MM.1S (cell line): ENCODE data around the gene ARHGEF5.

Experiments
- DNase-seq: peaks from one replicate; pipeline ENCODE4 v3.0.0-alpha.2; 2015
- H2AFZ ChIP-seq: fragments of 300-600 bp; sonication (generic); 2 replicates; pipeline ENCODE4 v1.6.0; 2016; ENCODE audit warnings: antibody characterized with exemption, low read length
- H3F3A ChIP-seq: fragments of 300-600 bp; sonication (generic); 2 replicates; pipeline ENCODE4 v1.6.1; 2016; ENCODE audit warnings: mild to moderate bottlenecking, antibody characterized with exemption, low read length, moderate library complexity, mixed read lengths; ENCODE audit not compliant: insufficient read depth
- H3K27ac ChIP-seq: fragments of 300-600 bp; sonication (generic); 2 replicates; pipeline ENCODE4 v1.5.1; 2016; ENCODE audit warnings: mild to moderate bottlenecking, low read length
- H3K27me3 ChIP-seq: fragments of 300-600 bp; sonication (generic); replicated peaks from 2 replicates; pipeline ENCODE4 v1.6.0; 2016; ENCODE audit warnings: low read length; ENCODE audit not compliant: insufficient read depth
- H3K36me3 ChIP-seq: fragments of 300-600 bp; sonication (generic); replicated peaks from 2 replicates; pipeline ENCODE4 v1.6.1; 2016; ENCODE audit warnings: mild to moderate bottlenecking, low read length, mixed read lengths; ENCODE audit not compliant: insufficient read depth
- H3K4me1 ChIP-seq: fragments of 300-600 bp; sonication (generic); 2 replicates; pipeline ENCODE4 v1.6.1; 2016; ENCODE audit warnings: low read length, mixed read lengths
- H3K4me2 ChIP-seq: fragments of 300-600 bp; sonication (generic); 2 replicates; pipeline ENCODE4 v1.6.0; 2016; ENCODE audit warnings: low read depth, low read length
- H3K4me3 ChIP-seq: fragments of 300-600 bp; sonication (generic); 2 replicates; pipeline ENCODE4 v1.5.1; 2016; ENCODE audit warnings: low read length, mixed read lengths
- H3K79me2 ChIP-seq: fragments of 300-600 bp; sonication (generic); 2 replicates; pipeline ENCODE4 v1.6.1; 2016; ENCODE audit warnings: mixed run types, low read length, mixed read lengths
- H3K9ac ChIP-seq: fragments of 300-600 bp; sonication (generic); 2 replicates; pipeline ENCODE4 v1.6.1; 2016; ENCODE audit warnings: low read length, mixed read lengths
- H3K9me2 ChIP-seq: fragments of 300-600 bp; sonication (generic); replicated peaks from 2 replicates; pipeline ENCODE4 v1.6.1; 2016; ENCODE audit warnings: mild to moderate bottlenecking, low read length, mixed read lengths; ENCODE audit not compliant: insufficient read depth
- H3K9me3 ChIP-seq: fragments of 300-600 bp; sonication (generic); replicated peaks from 2 replicates; pipeline ENCODE4 v1.6.1; 2016; ENCODE audit warnings: mild to moderate bottlenecking, low read length, mixed read lengths; ENCODE audit not compliant: insufficient read depth
- H4K20me1 ChIP-seq: fragments of 300-600 bp; sonication (generic); 2 replicates; pipeline ENCODE4 v1.6.1; 2016; ENCODE audit warnings: mild to moderate bottlenecking, low read length, moderate library complexity, mixed read lengths; ENCODE audit not compliant: insufficient read depth
- CTCF ChIP-seq: fragments of 300-600 bp; sonication (generic); IDR thresholded peaks from 2 replicates; pipeline ENCODE4 v1.5.1; 2016; ENCODE audit warnings: antibody characterized with exemption, low read length, mixed read lengths
- EZH2 ChIP-seq: fragments of 300-600 bp; sonication (generic); optimal IDR thresholded peaks from 2 replicates; pipeline ENCODE3; 2017; ENCODE audit warnings: low read depth, mild to moderate bottlenecking, antibody characterized with exemption, low read length, mixed read lengths
- EZH2phosphoT487 ChIP-seq: fragments of 300-600 bp; sonication (generic); IDR thresholded peaks from 2 replicates; pipeline ENCODE4 v1.6.1; 2018; ENCODE audit warnings: antibody characterized with exemption, low read length

The ARHGEF5 gene

GRCh38 chr7:144391014-144391413 is 35.8 kb downstream of the ARHGEF5 start:
- Histone ChIP-seq H4K20me1 (no peaks in the 10 kb centered on the region), H2AFZ (peak overlapping the region; percentile 61; the same call in 1 of the 2 replicates), H3K9me3 (no peaks in the 10 kb centered on the region), H3K27ac (no peak overlapping the region), H3K9ac (no peak overlapping the region), H3K9me2 (no peaks in the 10 kb centered on the region), H3K27me3 (no peaks in the 10 kb centered on the region), H3K4me3 (no peak overlapping the region), H3K4me1 (no peaks in the 10 kb centered on the region), H3K79me2 (no peaks in the 10 kb centered on the region), H3K4me2 (no peak overlapping the region), H3K36me3 (no peaks in the 10 kb centered on the region), H3F3A (no peaks in the 10 kb centered on the region)
- no peak for DNase-seq
- TF ChIP-seq CTCF (no peak), EZH2 (no peak), EZH2phosphoT487 (no peak)

GRCh38 chr7:144391823-144392255 is 36.6 kb downstream of the ARHGEF5 start:
- Histone ChIP-seq H3F3A (no peaks in the 10 kb centered on the region), H3K4me1 (no peaks in the 10 kb centered on the region), H3K27me3 (no peaks in the 10 kb centered on the region), H3K4me2 (peak overlapping the region; percentile 39; the same call in 1 of the 2 replicates), H3K4me3 (peak overlapping the region; percentile 20), H3K9me3 (no peaks in the 10 kb centered on the region), H3K27ac (no peak overlapping the region), H4K20me1 (no peaks in the 10 kb centered on the region), H2AFZ (peak overlapping the region; percentile 61), H3K36me3 (no peaks in the 10 kb centered on the region), H3K79me2 (no peaks in the 10 kb centered on the region), H3K9ac (no peak overlapping the region), H3K9me2 (no peaks in the 10 kb centered on the region)
- TF ChIP-seq CTCF: peak; percentile 83
- no peak for TF ChIP-seq EZH2
- peak; percentile 74 for DNase-seq

- no peak overlapping the region for H2AFZ ChIP-seq
- no peak overlapping the region for H3K27ac ChIP-seq
- H3K36me3 ChIP-seq: no peaks in the 10 kb centered on the region
- no peak overlapping the region for H3K4me2 ChIP-seq
- H3K4me1 ChIP-seq: no peaks in the 10 kb centered on the region
- H3K4me3 ChIP-seq: no peak overlapping the region
- H3K27me3 ChIP-seq: no peaks in the 10 kb centered on the region
- H3K79me2 ChIP-seq: no peaks in the 10 kb centered on the region
- no peaks in the 10 kb centered on the region for H3K9me2 ChIP-seq
- H3K9me3 ChIP-seq: no peaks in the 10 kb centered on the region
- no peak overlapping the region for H3K9ac ChIP-seq
- no peaks in the 10 kb centered on the region for H4K20me1 ChIP-seq
- TF ChIP-seq EZH2phosphoT487: no peak
- TF ChIP-seq CTCF: no peak
- TF ChIP-seq EZH2: no peak
- no peaks in the 10 kb centered on the region for H3F3A ChIP-seq
- no peak for DNase-seq
Measured at GRCh38 chr7:144397086-144397485, 41.9 kb downstream of the ARHGEF5 start.

GRCh38 chr7:144398291-144398690 is 43.1 kb downstream of the ARHGEF5 start:
- Histone ChIP-seq H3K27ac (no peak overlapping the region), H3K9me3 (no peaks in the 10 kb centered on the region), H3K9me2 (no peaks in the 10 kb centered on the region), H2AFZ (no peak overlapping the region), H3K4me2 (no peak overlapping the region), H3K27me3 (no peaks in the 10 kb centered on the region), H3K4me1 (no peaks in the 10 kb centered on the region), H4K20me1 (no peaks in the 10 kb centered on the region), H3K36me3 (no peaks in the 10 kb centered on the region), H3K79me2 (no peaks in the 10 kb centered on the region), H3K9ac (no peak overlapping the region), H3K4me3 (no peak overlapping the region), H3F3A (no peaks in the 10 kb centered on the region)
- TF ChIP-seq EZH2 (no peak), CTCF (no peak), EZH2phosphoT487 (no peak)
- DNase-seq: no peak
